HEK293 (cell line): ENCODE results near the gene FSIP1.

Source experiments
- CTCF ChIA-PET: fragments of 350-600 bp; formaldehyde crosslinking; extraction: SDS; loops from one replicate; lab custom pipeline; 2021; ENCODE audit warnings: antibody characterized with exemption; lab: Yijun Ruan, JAX
- POLR2A ChIA-PET: fragments of 300-600 bp; formaldehyde crosslinking; extraction: SDS; loops from one replicate; lab custom pipeline; 2020; ENCODE audit warnings: antibody characterized with exemption, inconsistent platforms; lab: Yijun Ruan, JAX
- H3K27ac ChIP-seq: fragments of 200-500 bp; sonication (Bioruptor generic); 2 replicates; pipeline ENCODE4 v1.5.1; 2014; ENCODE audit warnings: low read depth, low read length, control low read depth, inconsistent platforms; ENCODE audit errors: extremely low read depth
- H3K36me3 ChIP-seq, 2 experiments: fragments of 200-500 bp in 1 of 2; sonication (Bioruptor generic) in 1 of 2; 1 replicate in 1 of 2; 2 replicates in 1 of 2; pipeline ENCODE4 v1.5.1; 2014 to 2017; ENCODE audit warnings: inconsistent platforms in 2 of 2, low read length in 2 of 2; ENCODE audit not compliant: control insufficient read depth in 2 of 2, insufficient read depth in 1 of 2
- H3K4me1 ChIP-seq: fragments of 200-500 bp; sonication (Bioruptor generic); 2 replicates; pipeline ENCODE4 v1.5.1; 2014; ENCODE audit warnings: mild to moderate bottlenecking, low read length, inconsistent platforms; ENCODE audit not compliant: control insufficient read depth, insufficient read depth
- H3K4me3 ChIP-seq: 2 replicates; pipeline ENCODE4 v1.5.1; 2011; ENCODE audit warnings: low read depth, mild to moderate bottlenecking, control low read depth, low read length, moderate library complexity
- H3K9me3 ChIP-seq: fragments of 200-500 bp; sonication (Bioruptor generic); 2 replicates; pipeline ENCODE4 v1.5.1; 2014; ENCODE audit warnings: low read depth, low read length, inconsistent platforms; ENCODE audit not compliant: control insufficient read depth, insufficient read depth
- BCL11A ChIP-seq: fragments of 450-650 bp; formaldehyde crosslinking; IDR thresholded peaks from 2 replicates; pipeline ENCODE4 v1.5.1; 2016; ENCODE audit warnings: low read depth, missing biosample characterization, missing genetic modification characterization
- ELK4 ChIP-seq: IDR thresholded peaks from 2 replicates; pipeline ENCODE4 v1.6.1; 2011; ENCODE audit warnings: mild to moderate bottlenecking, low read depth, low read length, borderline replicate concordance
- GLI2 ChIP-seq: fragments of 450-650 bp; formaldehyde crosslinking; IDR thresholded peaks from 2 replicates; pipeline ENCODE4; 2017; ENCODE audit warnings: missing biosample characterization, missing genetic modification characterization, low read depth, borderline replicate concordance
- GLI4 ChIP-seq: fragments of 450-650 bp; formaldehyde crosslinking; IDR thresholded peaks from 2 replicates; pipeline ENCODE4 v1.5.1; 2016; ENCODE audit warnings: missing biosample characterization, missing genetic modification characterization
- KLF16 ChIP-seq: fragments of 450-650 bp; formaldehyde crosslinking; IDR thresholded peaks from 2 replicates; pipeline ENCODE4 v1.5.1; 2017; ENCODE audit warnings: missing biosample characterization, missing genetic modification characterization
- KLF17 ChIP-seq: fragments of 450-650 bp; formaldehyde crosslinking; IDR thresholded peaks from 2 replicates; pipeline ENCODE4 v1.5.1; 2016; ENCODE audit warnings: missing biosample characterization, missing genetic modification characterization
- PBX3 ChIP-seq: sonication (generic); formaldehyde crosslinking; IDR thresholded peaks from 2 replicates; pipeline ENCODE4 v1.8.1; 2022; ENCODE audit warnings: mild to moderate bottlenecking, moderate library complexity, missing genetic modification reagents
- SCRT2 ChIP-seq: fragments of 450-650 bp; formaldehyde crosslinking; IDR thresholded peaks from 2 replicates; pipeline ENCODE4 v1.5.1; 2016; ENCODE audit warnings: missing biosample characterization, missing genetic modification characterization
- ZNF155 ChIP-seq: fragments of 450-650 bp; formaldehyde crosslinking; IDR thresholded peaks from 2 replicates; pipeline ENCODE4 v1.5.1; 2016; ENCODE audit warnings: missing biosample characterization, missing genetic modification characterization
- ZNF37A ChIP-seq: fragments of 450-650 bp; IDR thresholded peaks from 2 replicates; pipeline ENCODE4 v1.5.1; 2018; ENCODE audit warnings: missing biosample characterization, missing genetic modification characterization
- ZNF560 ChIP-seq: fragments of 450-650 bp; formaldehyde crosslinking; IDR thresholded peaks from 2 replicates; pipeline ENCODE4 v1.5.1; 2017; ENCODE audit warnings: missing biosample characterization, missing genetic modification characterization, borderline replicate concordance
- ZNF561 ChIP-seq: fragments of 450-650 bp; IDR thresholded peaks from 2 replicates; pipeline ENCODE4 v1.5.1; 2018; ENCODE audit warnings: missing biosample characterization, missing genetic modification characterization, borderline replicate concordance
- ZNF571 ChIP-seq: fragments of 450-650 bp; formaldehyde crosslinking; IDR thresholded peaks from 2 replicates; pipeline ENCODE4 v1.5.0; 2017; ENCODE audit warnings: missing biosample characterization, missing genetic modification characterization
- ZNF747 ChIP-seq: fragments of 450-650 bp; formaldehyde crosslinking; IDR thresholded peaks from 2 replicates; pipeline ENCODE4 v1.5.1; 2016; ENCODE audit warnings: missing biosample characterization, missing genetic modification characterization
- ZNF830 ChIP-seq: fragments of 450-650 bp; IDR thresholded peaks from 2 replicates; pipeline ENCODE4 v1.5.0; 2018; ENCODE audit warnings: missing biosample characterization, missing genetic modification characterization, low read depth, mild to moderate bottlenecking, moderate library complexity
- ZSCAN16 ChIP-seq: fragments of 450-650 bp; formaldehyde crosslinking; IDR thresholded peaks from 2 replicates; pipeline ENCODE4 v1.5.1; 2016; ENCODE audit warnings: missing biosample characterization, missing genetic modification characterization
- ZSCAN18 ChIP-seq: fragments of 450-650 bp; formaldehyde crosslinking; IDR thresholded peaks from 2 replicates; pipeline ENCODE4 v1.5.1; 2016; ENCODE audit warnings: missing biosample characterization, missing genetic modification characterization
- ZXDB ChIP-seq: fragments of 450-650 bp; formaldehyde crosslinking; IDR thresholded peaks from 2 replicates; pipeline ENCODE4 v1.5.1; 2016; ENCODE audit warnings: missing biosample characterization, missing genetic modification characterization

The FSIP1 gene

GRCh38 chr15:39657668-39658067, 125.0 kb downstream of the FSIP1 start:
- no peak overlapping the region for H3K27ac ChIP-seq
- no peaks in the 10 kb centered on the region for H3K36me3 ChIP-seq
- CTCF ChIA-PET: no interaction called here
- TF ChIP-seq SCRT2 (tag by site-specific recombination): no peak
- no peak for TF ChIP-seq BCL11A (tag by site-specific recombination)
- no peak for TF ChIP-seq GLI2
- TF ChIP-seq GLI4 (tag by site-specific recombination): no peak
- no peak for TF ChIP-seq KLF17
- TF ChIP-seq KLF16 (tag by site-specific recombination): no peak
- no peak for TF ChIP-seq ZNF37A
- no peak for TF ChIP-seq PBX3
- TF ChIP-seq ZNF571 (tag by site-specific recombination): no peak
- TF ChIP-seq, all 188 proteins: peak for 0
- Histone ChIP-seq H3K4me3 (no peak overlapping the region), H3K4me1 (no peaks in the 10 kb centered on the region), H3K9me3 (no peaks in the 10 kb centered on the region)
- POLR2A ChIA-PET: no interaction called here

- Histone ChIP-seq H3K9me3 (no peaks in the 10 kb centered on the region), H3K27ac (no peak overlapping the region), H3K36me3 (no peaks in the 10 kb centered on the region), H3K4me1 (no peaks in the 10 kb centered on the region), H3K4me3 (no peak overlapping the region)
- ChIA-PET CTCF (no interaction called here), POLR2A (no interaction called here)
- TF ChIP-seq ELK4 (no peak), ZNF561 (tag by site-specific recombination) (no peak), ZNF560 (tag by site-specific recombination) (no peak), ZXDB (tag by site-specific recombination) (no peak)
Observed at GRCh38 chr15:39657181-39657580, 125.5 kb downstream of the FSIP1 start.

- TF ChIP-seq GLI2 (no peak), ZSCAN16 (no peak), KLF16 (tag by site-specific recombination) (no peak), ZNF155 (tag by site-specific recombination) (no peak), ZNF830 (tag by site-specific recombination) (no peak), ZSCAN18 (tag by site-specific recombination) (no peak), ZNF747 (tag by site-specific recombination) (no peak)
- Histone ChIP-seq H3K9me3 (no peaks in the 10 kb centered on the region), H3K27ac (no peak overlapping the region), H3K36me3 (no peaks in the 10 kb centered on the region), H3K4me3 (no peak overlapping the region), H3K4me1 (no peaks in the 10 kb centered on the region)
- ChIA-PET POLR2A (no interaction called here), CTCF (no interaction called here)
Observed at GRCh38 chr15:39654304-39654703, 128.3 kb downstream of the FSIP1 start.
